H4 (cell line): ENCODE measurements around the gene ALDH3B1. TPM values are rescaled to one million over a fixed set of nuclear protein-coding genes. Genes with fewer than 3 reads are reported as not detected.

Experiments used
- DNase-seq: peaks from one replicate; pipeline ENCODE4 v3.0.0-alpha.2; 2015; ENCODE audit warnings: low spot score
- total RNA-seq: library from RNA; depleted of rRNA; stranded (reverse); fragments of >200 nt; shearing (Covaris generic); gene quantifications from 2 replicates; pipeline ENCODE4 v1.2.3, GENCODE V29; 2014

Gene ALDH3B1
- total RNA-seq, 1 experiment from 2014 or later: 17.0 TPM

DNA sequence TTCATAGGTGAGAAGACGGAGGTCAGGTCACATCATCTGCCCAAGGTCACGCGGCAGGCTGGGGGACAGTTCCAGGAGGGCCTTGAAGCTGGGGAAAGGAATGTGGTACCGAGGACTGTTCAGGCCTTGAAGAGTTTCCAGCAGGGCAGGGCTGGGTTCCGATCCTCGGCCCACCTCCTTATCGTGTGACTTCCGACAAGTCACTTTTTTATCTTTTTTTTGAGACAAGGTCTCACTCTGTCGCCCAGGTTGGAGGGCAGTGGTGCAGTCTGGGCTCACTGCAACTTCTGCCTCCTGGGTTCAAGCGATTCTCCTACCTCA is 21.0 kb downstream of the ALDH3B1 start:
- DNase-seq: no peak

DNA sequence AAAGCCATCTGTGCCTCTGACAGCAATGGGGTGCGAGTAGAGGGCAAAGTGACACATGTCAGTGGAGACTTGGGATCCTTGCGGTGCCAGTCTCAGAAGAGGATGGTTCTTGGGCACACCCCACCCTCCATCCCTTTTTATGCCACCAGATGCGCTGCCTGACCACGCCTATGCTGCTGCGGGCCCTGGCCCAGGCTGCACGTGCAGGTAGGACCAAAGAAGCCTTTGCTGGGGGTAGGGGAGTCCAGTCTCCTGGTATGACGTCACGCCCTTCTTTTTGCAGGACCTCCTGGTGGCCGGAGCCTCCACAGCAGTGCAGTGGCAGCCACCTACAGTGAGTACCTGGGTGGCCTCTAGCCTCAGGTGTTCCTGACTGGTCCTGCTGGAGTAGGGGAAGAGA is 21.9 kb downstream of the ALDH3B1 start:
- no peak for DNase-seq

DNA sequence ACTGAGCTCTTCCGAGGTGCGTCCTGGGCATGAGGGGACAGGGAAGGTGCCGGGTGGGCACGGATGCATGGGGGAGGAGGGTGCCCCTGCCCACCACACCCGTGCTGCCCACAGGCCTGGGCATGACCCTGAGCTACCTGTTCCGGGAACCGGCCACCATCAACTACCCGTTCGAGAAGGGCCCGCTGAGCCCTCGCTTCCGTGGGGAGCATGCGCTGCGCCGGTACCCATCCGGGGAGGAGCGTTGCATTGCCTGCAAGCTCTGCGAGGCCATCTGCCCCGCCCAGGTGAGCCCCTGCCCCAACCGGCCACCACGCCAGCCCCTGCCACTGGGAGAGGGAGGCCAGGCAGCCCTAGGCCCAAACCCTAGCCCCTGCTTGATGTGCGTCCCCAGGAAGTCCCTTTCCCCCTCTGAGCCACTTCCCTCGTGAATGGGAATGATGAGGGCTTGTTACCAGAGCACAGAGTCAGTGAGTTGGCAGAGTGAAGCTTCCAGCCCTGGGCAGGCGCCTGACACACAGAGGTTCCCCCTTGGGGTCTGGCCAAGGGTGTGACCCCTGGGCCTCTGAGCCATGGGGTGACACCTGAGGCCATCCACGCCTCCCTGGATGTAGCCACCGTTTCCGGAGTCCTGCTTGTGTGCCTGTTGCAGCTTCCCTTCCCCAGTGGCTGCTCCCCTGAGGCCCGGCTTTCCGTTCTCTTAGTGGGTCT is 23.0 kb downstream of the ALDH3B1 start:
- DNase-seq: no peak

DNA sequence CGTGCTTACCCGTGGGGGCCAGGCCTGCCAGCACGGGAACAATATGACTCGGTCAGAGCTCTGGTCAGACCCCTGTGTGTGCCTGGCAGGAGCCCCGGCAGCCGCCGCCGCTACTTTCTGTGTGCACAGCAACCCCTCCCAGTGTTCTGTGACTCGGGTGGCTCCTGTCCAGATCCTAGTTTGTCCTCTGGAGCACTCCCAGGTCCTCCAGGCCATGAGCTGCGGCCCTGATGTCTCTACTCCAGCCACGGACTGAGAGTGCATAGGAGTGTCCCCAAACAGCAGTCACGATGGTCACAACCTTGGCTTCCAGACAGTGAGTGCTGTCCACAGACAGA is 23.6 kb downstream of the ALDH3B1 start:
- no peak for DNase-seq

DNA sequence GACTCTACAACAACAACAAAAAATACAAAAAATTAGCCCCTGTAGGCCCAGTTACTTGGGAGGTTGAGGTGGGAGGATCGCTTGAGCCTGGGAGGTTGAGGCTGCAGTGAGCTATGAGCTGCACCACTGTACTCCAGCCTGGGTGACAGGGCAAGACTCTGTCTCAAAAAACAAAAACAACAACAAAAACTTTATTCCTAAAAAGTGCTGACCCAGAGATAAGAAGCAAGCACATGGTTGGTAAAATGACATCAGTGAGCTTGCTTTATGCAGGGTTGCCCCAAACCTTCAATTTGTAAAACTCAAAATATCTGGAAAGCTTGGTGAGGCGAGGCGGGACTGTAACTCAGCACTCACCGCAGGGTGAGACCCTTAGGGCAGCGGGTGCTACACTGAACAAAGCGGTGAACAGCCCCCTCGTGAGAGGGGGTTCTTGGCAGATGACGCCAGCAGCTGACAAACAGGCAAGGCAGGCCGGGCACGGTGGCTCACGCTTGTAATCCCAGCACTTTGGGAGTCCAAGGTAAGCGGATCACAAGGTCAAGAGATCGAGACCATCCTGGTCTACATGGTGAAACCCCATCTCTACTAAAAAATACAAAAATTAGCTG is 25.2 kb downstream of the ALDH3B1 start:
- no peak for DNase-seq

DNA sequence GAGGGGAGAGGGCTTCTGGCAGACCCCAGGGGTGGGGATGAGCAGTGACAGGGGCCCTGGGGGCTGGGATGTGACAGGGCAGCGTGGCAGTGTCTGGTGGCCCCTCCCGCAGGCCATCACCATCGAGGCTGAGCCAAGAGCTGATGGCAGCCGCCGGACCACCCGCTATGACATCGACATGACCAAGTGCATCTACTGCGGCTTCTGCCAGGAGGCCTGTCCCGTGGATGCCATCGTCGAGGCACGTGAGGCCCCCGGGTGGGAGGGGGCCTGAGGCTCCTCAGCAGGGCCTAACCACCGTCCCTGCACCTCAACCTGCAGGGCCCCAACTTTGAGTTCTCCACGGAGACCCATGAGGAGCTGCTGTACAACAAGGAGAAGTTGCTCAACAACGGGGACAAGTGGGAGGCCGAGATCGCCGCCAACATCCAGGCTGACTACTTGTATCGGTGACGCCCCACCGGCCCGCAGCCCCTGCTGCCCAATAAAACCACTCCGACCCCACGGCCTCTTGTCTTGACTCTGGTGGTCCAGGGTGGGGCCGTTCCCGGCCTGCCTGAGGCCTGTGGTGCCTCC is 26.1 kb downstream of the ALDH3B1 start:
- no peak for DNase-seq

DNA sequence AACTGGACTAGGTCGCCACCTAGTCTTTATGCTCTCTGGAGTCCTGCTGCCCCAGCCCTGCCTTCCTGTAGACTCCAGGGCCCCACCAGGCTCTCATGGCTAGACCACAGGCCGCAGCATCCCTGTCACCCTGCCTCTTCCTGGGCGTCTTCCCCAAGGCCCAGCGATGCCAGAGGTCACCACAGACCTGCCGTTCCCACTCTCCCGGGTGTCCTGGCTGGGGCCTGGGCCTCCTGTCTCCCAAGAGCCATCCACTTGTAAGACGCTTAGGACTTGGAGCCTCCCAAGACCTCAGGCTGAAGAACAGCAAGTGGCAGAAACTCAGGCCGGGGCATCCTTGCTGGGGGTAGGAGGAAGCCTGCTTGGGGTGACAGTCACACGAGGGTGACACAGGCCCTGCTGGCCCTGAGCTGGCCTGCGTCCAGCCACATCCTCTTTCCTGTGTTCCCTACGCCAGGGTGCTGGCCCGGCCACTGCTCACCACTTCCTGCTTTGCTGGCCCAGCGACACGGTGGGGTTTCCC is 26.7 kb downstream of the ALDH3B1 start:
- no peak for DNase-seq

DNA sequence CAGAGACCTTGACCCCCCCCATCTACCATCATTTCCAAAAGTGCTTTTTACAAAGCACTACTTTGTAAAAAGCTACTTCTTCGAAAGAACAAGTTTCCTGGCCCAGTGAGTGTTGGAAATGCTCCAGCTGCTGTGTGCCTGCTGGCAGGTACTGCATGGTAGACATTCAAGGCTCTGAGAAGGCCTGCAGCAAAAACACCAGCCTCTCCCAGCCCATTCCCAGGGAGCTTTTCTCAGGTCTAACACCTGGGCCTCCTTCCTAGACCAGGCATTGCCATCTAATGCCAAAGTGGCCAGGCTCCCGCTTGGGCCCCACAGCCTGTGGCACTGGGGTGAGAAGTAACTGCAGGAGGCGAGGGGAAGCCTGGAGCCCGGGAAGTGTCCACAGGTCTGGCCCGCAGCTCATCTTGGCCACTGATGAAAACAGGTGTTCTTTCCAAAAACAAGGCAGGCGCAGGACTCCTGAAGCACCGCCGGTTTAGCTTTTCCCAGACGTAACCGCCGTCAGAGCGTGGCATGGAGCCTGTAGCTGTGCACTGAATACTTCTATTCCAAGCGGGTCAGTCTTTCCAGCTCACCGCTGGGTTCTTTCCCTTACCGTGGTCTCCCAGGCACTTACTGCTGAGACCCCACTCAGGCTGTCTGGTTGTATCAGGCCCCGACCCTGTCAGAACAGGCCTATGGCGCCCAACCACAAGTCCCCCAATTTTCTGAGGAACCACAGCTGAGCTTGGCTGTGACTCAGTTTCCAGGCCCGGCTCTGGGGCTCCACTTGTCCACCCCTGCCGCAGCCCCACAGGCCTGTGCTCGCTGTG is 27.5 kb downstream of the ALDH3B1 start:
- DNase-seq: no peak

DNA sequence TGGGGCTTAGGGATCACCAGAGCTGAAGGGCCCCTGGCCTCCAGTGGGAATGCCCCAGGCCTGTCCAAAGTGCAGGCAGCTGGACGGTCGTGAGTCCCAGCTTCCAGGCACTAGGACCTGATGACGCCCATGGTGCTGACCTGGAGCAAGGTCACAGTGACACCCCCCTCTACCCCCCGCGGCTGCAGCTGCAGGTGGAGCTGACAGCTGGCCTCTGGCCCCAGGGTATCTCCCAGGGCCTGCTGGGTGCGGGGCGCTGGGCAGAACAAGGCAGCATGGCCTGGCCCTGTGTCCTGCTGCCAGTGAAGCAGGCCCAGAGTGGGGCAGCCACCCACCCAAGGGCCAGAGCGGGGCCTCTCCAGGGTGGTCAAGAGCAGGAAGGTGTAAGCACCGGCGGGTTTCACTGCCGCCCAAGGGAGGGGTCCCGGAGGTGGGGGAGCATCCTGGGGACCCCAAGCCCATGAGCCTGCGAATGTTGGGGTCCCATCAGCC is 28.1 kb downstream of the ALDH3B1 start:
- DNase-seq: no peak

DNA sequence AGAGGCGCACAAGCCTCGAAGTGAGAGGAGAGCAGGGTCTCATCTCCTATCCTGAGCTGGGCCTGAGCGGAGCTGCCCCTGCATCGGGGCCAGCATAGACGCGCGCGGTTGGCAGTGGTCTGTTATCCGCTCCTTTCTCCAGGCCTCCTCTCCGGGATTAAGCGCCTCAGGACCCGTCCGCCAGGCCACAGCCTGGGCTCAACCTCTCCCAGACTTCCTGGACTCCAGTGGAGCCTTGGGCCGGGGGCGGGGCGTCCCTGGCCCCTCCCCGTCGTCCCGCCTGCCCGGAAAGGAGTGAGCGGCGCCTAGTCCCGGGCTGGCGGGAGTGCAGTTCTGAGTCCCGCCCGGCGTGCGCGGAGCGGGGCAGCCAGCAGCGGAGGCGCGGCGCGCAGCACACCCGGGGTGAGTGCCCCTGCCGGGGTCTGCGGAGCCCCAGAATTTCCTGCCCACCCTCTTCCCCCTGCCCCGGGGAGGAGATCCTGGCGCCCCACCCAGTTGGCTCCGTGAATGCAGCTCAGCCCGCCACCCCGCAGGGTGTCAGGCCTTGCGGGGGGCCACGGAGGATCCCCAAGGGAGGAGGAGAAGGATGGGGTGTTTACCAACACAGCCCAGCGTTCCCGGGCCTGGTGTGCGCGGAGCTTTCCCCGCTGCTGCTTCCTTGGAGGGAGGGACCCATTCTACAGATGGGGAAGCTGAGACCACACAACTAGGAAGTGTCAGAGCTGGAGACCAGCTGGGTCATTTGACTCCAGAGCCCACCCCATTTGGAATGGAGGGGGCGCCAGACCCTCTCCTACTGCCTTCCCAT is 28.8 kb downstream of the ALDH3B1 start, which contains the start of gene TCIRG1:
TSS of gene TCIRG1 (plus strand) at position 308 of the 808 bp plus-strand sequence. CDS start 2,247 bp downstream, outside the sequence.
- DNase-seq: peak; percentile 50

DNA sequence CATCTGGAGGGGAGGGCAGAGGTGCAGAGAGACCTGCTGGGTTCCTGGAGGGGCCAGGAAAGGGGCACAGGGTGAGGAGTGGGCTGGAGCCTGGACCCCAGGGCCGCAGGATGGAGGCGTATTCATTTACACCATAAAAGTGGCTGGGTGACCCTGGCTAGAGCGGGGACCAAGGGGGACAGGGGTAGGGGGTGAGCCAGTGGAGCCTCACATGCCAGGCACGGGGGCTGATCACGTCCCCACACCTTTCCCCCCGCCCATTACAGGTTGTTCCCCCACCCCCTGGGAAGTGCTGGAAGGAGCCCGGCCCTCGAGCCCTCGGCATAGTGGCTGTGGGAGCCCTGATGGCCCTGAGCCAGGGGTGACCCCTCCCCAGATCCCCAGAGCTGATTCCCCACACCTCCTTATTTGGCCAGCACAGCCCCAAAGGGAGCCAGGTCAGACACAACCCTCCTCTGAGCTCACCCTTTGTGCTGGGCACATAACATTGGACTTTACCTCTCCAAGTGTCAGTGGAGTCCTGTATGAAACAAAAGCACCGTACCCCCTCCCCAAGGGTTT is 29.5 kb downstream of the ALDH3B1 start:
- DNase-seq: no peak

DNA sequence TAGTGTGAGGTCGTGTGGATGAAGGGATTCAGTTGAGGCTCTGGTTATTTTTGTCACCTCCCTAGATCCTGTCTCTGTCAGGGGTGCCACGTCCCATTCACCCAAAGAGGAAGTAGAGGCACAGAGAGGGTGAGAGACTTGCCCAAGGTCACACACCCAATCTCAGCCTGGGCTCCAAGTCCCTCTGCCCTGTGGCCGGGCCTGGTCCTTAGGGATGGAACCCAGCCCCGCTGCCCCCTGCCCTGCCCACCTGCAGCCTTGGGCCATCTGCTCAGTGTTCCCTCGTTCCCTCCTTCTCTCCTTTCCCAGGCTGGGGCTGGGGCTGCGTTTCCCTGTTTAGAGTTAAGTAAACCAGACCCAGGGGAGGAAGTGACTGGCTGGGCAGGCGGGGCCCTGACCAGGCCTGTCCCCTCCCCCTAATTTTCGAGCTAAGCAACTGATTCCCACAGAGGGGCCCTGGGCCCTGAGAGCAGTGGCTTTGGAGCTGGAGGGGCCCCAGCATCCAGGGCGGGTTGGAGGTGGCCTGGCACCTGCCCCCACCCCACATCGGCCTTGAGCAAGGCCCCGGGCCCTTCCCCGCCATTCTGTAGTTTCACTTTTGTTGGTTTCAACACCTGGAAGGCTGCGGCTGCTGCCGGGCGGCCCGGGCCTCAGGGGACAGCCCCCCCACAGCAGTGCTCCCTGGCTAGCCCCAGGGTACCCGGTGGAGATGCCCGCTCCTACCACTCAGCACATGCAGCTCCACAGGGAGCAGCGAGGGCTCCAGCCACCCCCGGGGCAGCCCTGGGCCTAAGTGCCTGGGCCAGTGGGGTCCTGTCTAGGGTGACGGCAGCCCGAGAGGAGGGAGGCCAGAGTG is 30.2 kb downstream of the ALDH3B1 start:
- no peak for DNase-seq

DNA sequence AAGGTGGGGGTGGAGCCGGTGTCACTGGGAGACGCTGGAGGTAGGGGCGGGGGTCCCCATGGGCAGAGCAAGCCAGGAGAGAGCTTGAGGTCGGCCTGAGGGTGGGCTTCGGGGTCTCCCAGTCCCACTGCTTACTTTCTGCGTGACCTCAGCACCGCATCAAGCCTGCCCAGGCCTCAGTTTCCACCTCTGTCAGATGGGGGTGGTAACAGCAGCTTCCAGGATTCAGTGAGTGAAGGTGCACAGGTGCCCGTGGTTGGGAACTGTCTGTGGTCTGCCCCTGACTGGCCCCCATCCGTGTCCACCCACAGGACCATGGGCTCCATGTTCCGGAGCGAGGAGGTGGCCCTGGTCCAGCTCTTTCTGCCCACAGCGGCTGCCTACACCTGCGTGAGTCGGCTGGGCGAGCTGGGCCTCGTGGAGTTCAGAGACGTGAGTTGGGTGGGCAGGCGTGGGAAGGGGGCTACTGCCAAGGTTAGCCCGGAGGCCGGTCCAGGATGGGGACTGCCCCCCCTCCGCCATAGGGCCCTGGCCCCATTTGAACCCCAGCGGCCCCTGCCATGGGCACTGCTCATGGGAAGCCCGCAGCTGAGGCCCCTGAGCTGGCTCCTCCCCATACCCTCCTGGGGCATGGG is 30.9 kb downstream of the ALDH3B1 start:
- no peak for DNase-seq

DNA sequence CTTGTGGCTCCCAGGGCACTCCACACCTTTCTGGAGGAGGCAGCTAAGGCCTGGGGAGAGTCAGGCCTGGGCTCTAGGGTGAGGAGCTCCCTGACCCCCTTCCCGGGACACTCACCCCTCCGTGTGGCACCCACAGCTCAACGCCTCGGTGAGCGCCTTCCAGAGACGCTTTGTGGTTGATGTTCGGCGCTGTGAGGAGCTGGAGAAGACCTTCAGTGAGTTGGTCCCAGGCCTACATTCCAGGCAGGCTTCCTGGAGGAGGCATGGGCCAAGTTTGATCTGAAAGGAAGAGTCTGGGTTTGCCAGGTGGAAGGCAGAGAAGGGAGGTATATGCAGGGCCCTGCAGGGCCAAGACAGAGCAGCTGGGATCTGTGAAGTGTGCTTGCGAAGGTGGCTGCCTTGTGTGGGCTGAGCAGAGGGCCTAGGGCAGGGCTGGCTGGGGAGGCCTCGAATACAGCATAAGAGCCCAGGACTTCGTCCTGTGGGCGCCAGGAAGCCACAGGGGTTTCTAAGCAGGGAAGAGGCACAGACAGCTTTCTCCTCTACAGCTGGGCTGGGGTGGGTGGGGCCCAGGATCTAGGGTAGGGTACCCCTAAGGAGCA is 31.6 kb downstream of the ALDH3B1 start:
- no peak for DNase-seq

DNA sequence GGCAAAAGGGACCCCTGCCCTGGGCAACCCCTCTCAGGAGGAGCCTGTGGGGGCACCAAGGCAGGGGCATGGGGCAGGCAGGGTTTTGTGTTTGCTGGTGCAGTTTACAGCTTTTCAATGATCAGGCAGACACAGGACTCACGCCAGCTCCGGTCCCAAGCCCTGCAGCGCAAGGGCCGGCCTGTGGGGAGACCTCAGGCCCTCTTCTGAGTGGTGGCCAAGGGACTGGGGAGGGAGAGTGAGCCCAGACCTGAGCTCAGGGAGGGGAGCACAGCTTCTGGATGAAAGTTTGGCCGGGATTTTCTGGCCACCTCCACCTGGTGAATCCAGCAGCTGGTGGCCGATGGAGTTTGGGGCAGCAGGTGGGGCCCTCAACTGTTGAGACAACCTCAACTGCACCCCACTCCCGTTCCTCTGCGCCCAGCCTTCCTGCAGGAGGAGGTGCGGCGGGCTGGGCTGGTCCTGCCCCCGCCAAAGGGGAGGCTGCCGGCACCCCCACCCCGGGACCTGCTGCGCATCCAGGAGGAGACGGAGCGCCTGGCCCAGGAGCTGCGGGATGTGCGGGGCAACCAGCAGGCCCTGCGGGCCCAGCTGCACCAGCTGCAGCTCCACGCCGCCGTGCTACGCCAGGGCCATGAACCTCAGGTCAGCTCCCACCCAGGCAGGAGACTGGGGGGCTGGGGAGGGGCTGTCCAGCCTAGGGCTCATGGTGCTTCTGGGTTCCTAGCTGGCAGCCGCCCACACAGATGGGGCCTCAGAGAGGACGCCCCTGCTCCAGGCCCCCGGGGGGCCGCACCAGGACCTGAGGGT is 32.3 kb downstream of the ALDH3B1 start:
- DNase-seq: no peak

DNA sequence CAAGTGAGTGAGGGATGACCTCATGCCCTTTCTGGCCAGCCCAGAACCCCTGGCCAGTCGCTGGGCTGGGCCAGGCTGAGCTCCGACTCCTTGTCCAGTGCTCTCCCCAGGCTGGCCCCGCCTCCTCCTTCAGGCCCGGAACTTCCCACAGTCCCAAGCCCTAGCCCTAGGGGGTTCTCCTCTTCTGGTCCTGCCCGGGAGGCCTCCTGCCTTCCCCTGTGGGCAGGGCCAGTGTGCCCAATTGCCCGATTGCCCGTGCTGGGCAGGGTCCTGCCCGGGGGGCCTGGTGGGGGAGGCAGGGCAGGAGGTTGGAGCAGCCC is 32.9 kb downstream of the ALDH3B1 start:
- no peak for DNase-seq

DNA sequence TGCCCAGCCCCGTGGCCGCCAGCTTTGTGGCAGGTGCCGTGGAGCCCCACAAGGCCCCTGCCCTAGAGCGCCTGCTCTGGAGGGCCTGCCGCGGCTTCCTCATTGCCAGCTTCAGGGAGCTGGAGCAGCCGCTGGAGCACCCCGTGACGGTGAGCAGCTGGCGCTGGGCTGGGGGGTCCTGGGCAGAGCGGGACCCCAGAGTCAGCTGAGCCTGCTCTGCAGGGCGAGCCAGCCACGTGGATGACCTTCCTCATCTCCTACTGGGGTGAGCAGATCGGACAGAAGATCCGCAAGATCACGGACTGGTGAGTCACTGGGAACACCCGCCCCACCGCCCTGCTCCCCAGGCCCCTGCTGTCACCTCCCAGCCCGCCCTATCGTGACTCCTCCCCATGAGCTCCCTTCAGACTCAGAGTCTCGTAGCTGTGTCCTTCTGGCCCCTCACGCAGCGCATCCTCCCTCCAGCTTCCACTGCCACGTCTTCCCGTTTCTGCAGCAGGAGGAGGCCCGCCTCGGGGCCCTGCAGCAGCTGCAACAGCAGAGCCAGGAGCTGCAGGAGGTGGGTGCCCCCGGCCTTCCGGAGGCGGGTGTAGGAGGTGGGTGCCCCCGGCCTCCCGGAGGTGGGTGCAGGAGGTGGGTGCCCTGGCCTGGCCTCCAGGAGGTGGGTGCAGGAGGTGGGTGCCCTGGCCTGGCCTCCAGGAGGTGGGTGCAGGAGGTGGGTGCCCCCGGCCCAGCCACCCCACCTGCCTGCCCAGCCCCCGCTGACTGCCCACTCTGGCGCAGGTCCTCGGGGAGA is 33.4 kb downstream of the ALDH3B1 start:
- DNase-seq: no peak
